ENCODE measurements around the gene TMEM59.
"Not testable (repeated sequence)": the region's sequence is repeated elsewhere in the genome, so short reads cannot be mapped to it uniquely, and the experiment has no call there.

Gene TMEM59

GRCh38 chr1:54096877-54097240 is 43.9 kb upstream of the TMEM59 start:
- Histone ChIP-seq H3K27ac (ENCODE audit: low read length) (no peak overlapping the region), H3K27me3 (ENCODE audit: insufficient read depth, low read length, poor library complexity) (no peaks in the 10 kb centered on the region), H2AFZ (ENCODE audit: low read depth, low read length) (no peak overlapping the region), H3K4me3 (ENCODE audit: low read depth in 1 of 2, low read length in 2 of 2) (no peak overlapping the region), H3K4me2 (ENCODE audit: insufficient read depth, low read length) (no peak overlapping the region), H4K20me1 (ENCODE audit: insufficient read depth, low read length) (no peaks in the 10 kb centered on the region), H3K79me2 (ENCODE audit: insufficient read depth, low read length) (no peaks in the 10 kb centered on the region), H3K4me1 (ENCODE audit: insufficient read depth, low read length) (no peaks in the 10 kb centered on the region; the same call in 1 of the 2 replicates), H3K36me3 (ENCODE audit: insufficient read depth, low read length) (peaks cover 13% of the 10 kb centered on the region), H3K9me3 (ENCODE audit: insufficient read depth, low read length, severe bottlenecking) (no peaks in the 10 kb centered on the region), H3K9ac (ENCODE audit: low read depth, low read length) (no peak overlapping the region)
- no peak for ATAC-seq (ENCODE audit: insufficient read depth, low read depth)
- DNase-seq: no peak
- TF ChIP-seq EZH2 (IDR thresholded peaks at IDR 0.05; ENCODE audit: borderline replicate concordance, low read depth, low read length, severe bottlenecking): no peak
- TF ChIP-seq, protein P1, sequence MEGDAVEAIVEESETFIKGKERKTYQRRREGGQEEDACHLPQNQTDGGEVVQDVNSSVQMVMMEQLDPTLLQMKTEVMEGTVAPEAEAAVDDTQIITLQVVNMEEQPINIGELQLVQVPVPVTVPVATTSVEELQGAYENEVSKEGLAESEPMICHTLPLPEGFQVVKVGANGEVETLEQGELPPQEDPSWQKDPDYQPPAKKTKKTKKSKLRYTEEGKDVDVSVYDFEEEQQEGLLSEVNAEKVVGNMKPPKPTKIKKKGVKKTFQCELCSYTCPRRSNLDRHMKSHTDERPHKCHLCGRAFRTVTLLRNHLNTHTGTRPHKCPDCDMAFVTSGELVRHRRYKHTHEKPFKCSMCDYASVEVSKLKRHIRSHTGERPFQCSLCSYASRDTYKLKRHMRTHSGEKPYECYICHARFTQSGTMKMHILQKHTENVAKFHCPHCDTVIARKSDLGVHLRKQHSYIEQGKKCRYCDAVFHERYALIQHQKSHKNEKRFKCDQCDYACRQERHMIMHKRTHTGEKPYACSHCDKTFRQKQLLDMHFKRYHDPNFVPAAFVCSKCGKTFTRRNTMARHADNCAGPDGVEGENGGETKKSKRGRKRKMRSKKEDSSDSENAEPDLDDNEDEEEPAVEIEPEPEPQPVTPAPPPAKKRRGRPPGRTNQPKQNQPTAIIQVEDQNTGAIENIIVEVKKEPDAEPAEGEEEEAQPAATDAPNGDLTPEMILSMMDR (IDR thresholded peaks at IDR 0.05; ENCODE audit: borderline replicate concordance, extremely low read depth, low read length, poor library complexity, severe bottlenecking): no peak

- Histone ChIP-seq H2AFZ (ENCODE audit: low read depth, low read length) (no peak overlapping the region), H3K36me3 (ENCODE audit: insufficient read depth, low read length) (peaks cover 13% of the 10 kb centered on the region), H3K27me3 (ENCODE audit: insufficient read depth, low read length, poor library complexity) (no peaks in the 10 kb centered on the region), H3K9me3 (ENCODE audit: insufficient read depth, low read length, severe bottlenecking) (no peaks in the 10 kb centered on the region), H3K4me1 (ENCODE audit: insufficient read depth, low read length) (no peaks in the 10 kb centered on the region; the same call in 1 of the 2 replicates), H3K4me2 (ENCODE audit: insufficient read depth, low read length) (no peak overlapping the region), H3K4me3 (ENCODE audit: low read depth in 1 of 2, low read length in 2 of 2) (no peak overlapping the region), H3K79me2 (ENCODE audit: insufficient read depth, low read length) (no peaks in the 10 kb centered on the region), H3K27ac (ENCODE audit: low read length) (no peak overlapping the region), H4K20me1 (ENCODE audit: insufficient read depth, low read length) (no peaks in the 10 kb centered on the region), H3K9ac (ENCODE audit: low read depth, low read length) (no peak overlapping the region)
- no peak for DNase-seq
- no peak for ATAC-seq (ENCODE audit: insufficient read depth, low read depth)
- TF ChIP-seq, protein P1 (IDR thresholded peaks at IDR 0.05; ENCODE audit: borderline replicate concordance, extremely low read depth, low read length, poor library complexity, severe bottlenecking): no peak
Measured at GRCh38 chr1:54096227-54096876, 43.3 kb upstream of the TMEM59 start.

DNA sequence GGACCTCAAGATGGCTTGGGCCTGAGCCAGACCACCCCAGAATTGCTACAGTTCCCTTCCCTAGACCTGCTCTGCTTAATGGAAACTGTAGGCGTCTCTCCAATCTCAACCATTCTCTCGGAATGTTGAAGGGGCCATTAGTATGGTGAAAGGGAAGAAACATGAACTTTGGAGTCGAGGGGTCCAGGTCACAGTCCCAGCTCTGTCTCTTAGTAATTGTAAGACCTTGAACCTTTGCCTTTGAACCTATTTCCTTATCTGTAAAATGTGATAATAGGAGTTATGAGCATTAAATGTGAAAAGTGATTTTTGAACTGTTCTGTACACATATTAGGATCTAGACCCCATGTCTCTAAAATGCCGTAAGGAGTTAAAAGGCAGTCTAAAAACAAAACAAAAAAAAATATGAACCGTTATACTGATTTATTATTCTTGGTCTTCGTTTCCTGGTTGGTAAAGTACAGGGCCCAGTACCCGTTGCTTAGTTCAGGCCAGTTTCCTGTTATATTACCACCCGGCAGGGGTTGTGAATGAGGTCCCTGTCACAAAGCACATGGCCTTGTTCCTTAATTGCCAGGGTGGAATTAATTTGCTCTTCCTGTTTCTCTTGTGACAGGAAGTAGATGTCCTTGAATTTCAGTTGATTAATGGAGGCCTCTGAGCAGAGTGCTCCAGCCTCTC is 42.7 kb upstream of the TMEM59 start:
- no peaks in the 10 kb centered on the region for H3K79me2 ChIP-seq (ENCODE audit: insufficient read depth, low read length)
- ATAC-seq (ENCODE audit: insufficient read depth, low read depth) (no peak), DNase-seq (no peak)
- no peaks in the 10 kb centered on the region; the same call in 1 of the 2 replicates for H3K4me1 ChIP-seq (ENCODE audit: insufficient read depth, low read length)
- H3K27ac ChIP-seq (ENCODE audit: low read length): no peak overlapping the region
- no peak overlapping the region for H3K9ac ChIP-seq (ENCODE audit: low read depth, low read length)
- no peak overlapping the region for H2AFZ ChIP-seq (ENCODE audit: low read depth, low read length)
- no peaks in the 10 kb centered on the region for H4K20me1 ChIP-seq (ENCODE audit: insufficient read depth, low read length)
- no peak for TF ChIP-seq EZH2 (IDR thresholded peaks at IDR 0.05; ENCODE audit: borderline replicate concordance, low read depth, low read length, severe bottlenecking)
- TF ChIP-seq, protein P1 (IDR thresholded peaks at IDR 0.05; ENCODE audit: borderline replicate concordance, extremely low read depth, low read length, poor library complexity, severe bottlenecking): no peak
- no peaks in the 10 kb centered on the region for H3K27me3 ChIP-seq (ENCODE audit: insufficient read depth, low read length, poor library complexity)
- no peak overlapping the region for H3K4me3 ChIP-seq (ENCODE audit: low read depth in 1 of 2, low read length in 2 of 2)
- H3K9me3 ChIP-seq (ENCODE audit: insufficient read depth, low read length, severe bottlenecking): no peaks in the 10 kb centered on the region
- peaks cover 13% of the 10 kb centered on the region for H3K36me3 ChIP-seq (ENCODE audit: insufficient read depth, low read length)
- no peak overlapping the region for H3K4me2 ChIP-seq (ENCODE audit: insufficient read depth, low read length)

DNA sequence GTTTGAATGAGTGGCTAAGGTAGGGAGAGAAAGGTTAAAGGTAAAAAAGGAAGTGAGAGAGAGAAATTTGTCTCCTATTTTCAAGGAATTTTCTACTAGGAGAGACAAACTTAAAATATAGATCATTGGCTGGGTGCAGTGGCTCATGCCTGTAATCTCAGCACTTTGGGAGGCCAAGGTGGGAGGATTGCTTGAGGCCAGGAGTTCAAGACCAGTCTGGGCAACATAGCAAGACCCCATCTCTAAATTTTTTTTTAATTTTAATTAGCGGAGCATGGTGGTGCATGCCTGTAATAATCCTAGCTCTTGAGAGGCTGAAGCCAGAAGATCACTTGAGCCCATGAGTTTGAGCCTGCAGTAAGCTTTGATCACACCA is 41.7 kb upstream of the TMEM59 start:
- not testable (repeated sequence) for H3K4me2 ChIP-seq (ENCODE audit: insufficient read depth, low read length); DNase-seq; H3K9ac ChIP-seq (ENCODE audit: low read depth, low read length); H3K27ac ChIP-seq (ENCODE audit: low read length); H3K27me3 ChIP-seq (ENCODE audit: insufficient read depth, low read length, poor library complexity); H3K9me3 ChIP-seq (ENCODE audit: insufficient read depth, low read length, severe bottlenecking); H3K4me3 ChIP-seq (ENCODE audit: low read depth in 1 of 2, low read length in 2 of 2); ATAC-seq (ENCODE audit: insufficient read depth, low read depth); H4K20me1 ChIP-seq (ENCODE audit: insufficient read depth, low read length); H3K79me2 ChIP-seq (ENCODE audit: insufficient read depth, low read length); H2AFZ ChIP-seq (ENCODE audit: low read depth, low read length); H3K4me1 ChIP-seq (ENCODE audit: insufficient read depth, low read length)
- peaks cover 13% of the 10 kb centered on the region for H3K36me3 ChIP-seq (ENCODE audit: insufficient read depth, low read length)
